Activated CD8-positive, alpha-beta memory T cell treated with anti-CD3 and anti-CD28 coated beads for 36 hours (primary cell): ENCODE data around the gene VAV2. TPM values are rescaled to one million over a fixed set of nuclear protein-coding genes. Genes with fewer than 3 reads are reported as not detected.

Source experiments
- CTCF ChIA-PET: fragments of 350-600 bp; sonication (Branson Sonifier 250); formaldehyde crosslinking; loops from one replicate; lab custom pipeline; 2021; ENCODE audit warnings: antibody characterized with exemption; lab: Charles Lee
- POLR2A ChIA-PET: fragments of 350-600 bp; sonication (Branson Sonifier 250); formaldehyde crosslinking; loops from one replicate; lab custom pipeline; 2021; ENCODE audit warnings: antibody characterized with exemption; lab: Charles Lee
- total RNA-seq, 2 experiments: library from RNA; stranded (reverse); gene quantifications; one replicate each; pipeline ENCODE4 v1.2.3, GENCODE V29; 2021

The VAV2 gene
- total RNA-seq, 2 experiments from 2014 or later: 6.2 to 6.7 TPM

DNA sequence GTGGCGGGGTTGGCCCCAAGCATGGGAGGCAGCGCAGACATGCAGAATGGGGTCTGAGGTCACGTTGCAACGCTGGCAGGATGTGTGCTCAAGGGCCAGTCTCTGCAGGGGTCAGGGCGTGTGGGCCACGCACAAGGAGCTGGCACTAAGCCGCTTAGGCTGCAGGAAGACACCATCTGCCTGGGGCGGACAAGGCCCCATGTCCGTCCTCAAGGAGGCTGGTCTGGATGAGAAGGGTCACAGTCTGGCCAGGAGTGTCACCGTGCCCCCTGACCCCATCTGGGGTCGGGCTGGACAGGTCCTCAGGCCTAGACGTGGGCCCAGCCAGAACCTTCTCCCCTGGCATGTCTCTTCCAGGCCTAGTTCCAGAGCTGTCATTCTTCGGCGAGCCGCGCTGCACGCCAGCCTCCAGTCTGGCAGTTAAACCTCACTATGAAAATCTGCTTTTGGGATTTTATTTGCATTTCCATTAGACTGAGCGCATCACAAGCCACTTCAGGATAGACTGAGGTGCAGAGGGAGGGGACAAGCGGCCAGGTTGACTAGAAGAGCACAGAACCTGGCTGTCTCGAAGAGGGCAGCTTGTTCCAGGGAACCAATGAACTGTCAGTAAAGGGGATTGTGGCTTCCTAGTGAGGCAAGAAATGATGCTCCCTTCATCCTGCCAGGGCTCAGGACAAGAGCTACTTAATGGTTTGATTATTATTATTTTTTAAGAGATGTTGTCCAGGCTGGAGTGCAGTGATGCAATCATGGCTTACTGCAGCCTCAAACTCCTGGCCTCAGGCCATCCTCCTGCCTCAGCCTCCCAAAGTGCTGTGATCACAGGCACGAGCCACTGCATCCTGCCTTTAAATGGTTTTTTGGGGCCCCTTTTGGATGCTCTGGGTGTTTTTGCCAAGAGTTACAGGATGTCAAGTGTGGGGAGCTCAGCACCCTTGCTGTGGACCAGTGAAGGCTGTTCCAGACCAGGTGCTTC lies 37.4 kb upstream of the VAV2 start:
- ChIA-PET CTCF (interaction anchor here (0.7 kb wide), 1 partner anchor 78 kb away, joined by 3 read pairs; no protein-coding TSS in a partner anchor), POLR2A (no interaction called here)

DNA sequence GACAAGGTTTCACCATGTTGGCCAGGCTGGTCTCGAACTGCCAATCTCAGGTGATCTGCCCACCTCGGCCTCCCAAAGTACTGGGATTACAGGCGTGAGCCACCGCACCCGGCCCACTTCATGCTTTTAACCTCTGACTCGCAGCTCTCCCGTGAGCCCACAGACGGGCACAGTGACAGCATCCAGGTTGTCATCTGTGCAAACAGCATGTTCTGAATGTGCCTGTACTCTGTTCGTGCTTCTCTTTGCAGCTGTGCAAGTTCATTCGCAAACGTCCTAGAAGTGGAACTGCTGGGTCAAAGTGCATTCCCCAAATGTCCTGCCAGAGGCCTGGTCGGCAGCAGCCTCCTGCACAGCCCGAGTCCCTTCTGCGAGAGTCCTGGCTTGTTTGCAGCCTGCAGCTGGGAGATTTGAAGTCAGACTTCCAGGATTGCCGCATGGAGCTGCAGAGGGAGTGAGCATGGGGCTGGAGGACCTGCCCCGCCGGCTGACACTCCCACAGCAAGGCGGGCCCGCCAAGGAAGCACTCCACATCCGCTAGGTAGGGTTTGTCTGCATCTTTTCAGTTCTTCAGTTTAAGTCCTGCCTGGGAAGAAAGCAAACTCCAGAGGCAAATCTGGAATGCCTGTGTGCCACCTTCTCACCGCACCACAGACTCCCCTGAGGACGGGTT lies 36.6 kb upstream of the VAV2 start:
- ChIA-PET CTCF (no interaction called here), POLR2A (no interaction called here)

DNA sequence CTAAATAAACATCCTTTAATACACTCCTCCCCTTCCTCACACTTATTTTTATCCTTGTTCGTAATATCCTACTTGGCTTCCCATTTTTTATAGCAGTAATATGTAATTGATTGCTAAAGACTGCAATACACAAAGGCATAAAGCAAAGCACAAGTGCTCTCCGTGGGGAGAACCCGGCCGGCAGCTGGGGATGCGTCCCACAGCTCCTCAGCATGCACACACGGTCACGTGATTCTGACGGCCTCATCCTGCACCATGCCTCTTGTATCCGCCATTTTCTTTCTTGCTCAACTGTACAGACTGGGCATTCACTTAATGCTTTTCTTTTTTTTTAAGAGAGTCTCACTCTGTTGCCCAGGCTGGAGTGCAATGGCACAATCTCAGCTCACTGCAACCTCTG lies 36.0 kb upstream of the VAV2 start:
- ChIA-PET POLR2A (no interaction called here), CTCF (interaction anchor here (1.6 kb wide), 1 partner anchor 34 kb away, joined by 8 read pairs; no protein-coding TSS in a partner anchor)

DNA sequence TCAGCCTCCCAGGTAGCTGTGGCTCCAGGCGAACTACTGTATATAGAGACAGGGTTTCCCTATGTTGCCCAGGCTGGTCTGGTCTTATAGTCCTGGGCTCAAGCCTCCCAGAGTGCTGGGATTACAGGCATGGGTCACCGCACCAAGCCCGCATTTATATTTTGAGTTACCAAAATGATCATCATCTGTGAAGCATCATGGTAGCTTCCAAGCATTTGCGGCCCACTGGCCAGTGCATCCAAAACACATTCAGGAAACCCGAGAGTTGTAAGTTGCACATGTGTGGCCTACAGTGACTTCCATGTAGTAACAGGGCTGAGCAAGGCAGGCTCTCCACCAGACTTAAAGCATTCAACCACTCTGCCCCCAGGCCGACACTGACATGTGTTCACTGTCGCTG lies 35.4 kb upstream of the VAV2 start:
- POLR2A ChIA-PET: no interaction called here
- CTCF ChIA-PET: interaction anchor here (1.6 kb wide), 1 partner anchor 33 kb away, joined by 8 read pairs; no protein-coding TSS in a partner anchor

DNA sequence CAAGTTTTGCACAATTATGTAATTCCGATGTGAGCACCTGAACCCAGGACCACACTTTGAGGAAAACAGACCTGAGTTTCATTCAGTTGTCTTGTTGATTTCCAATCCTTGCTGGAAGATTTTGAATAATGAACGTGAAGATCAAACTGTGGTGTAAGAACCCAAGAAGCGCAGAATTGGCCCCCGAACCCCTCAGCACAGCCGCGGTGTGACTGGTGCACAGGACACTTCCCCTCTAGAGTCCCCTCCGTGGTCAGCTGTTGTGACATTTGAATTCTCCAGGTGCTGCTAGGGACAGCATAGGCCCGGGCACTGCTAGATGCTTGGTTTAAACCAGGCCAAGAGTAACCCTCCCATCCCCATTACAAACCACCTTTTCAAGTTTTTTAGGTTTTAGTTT lies 34.9 kb upstream of the VAV2 start:
- ChIA-PET CTCF (interaction anchor here (1.6 kb wide), 1 partner anchor 33 kb away, joined by 8 read pairs; no protein-coding TSS in a partner anchor), POLR2A (no interaction called here)

DNA sequence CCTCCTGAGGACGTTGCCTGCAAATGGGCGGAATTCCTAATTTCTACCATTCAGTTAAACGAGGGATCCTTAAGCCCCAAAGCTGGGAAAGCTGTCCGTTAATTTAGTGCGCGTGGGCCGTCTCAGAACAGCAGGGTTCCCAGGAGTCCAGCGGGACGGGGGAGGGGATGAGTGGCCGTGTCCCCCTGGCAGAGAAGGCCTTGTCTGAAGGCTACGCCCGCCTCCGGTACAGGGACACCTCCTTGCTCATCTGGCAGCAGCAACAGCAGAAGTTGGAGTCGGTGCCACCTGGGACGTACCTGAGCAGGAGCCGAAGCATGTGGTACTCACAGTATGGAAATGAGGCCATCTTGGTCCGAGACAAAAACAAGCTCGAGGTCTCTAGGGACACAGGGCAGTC lies 34.5 kb upstream of the VAV2 start:
- CTCF ChIA-PET: interaction anchor here (1.3 to 1.6 kb wide), 2 partner anchors 33 to 35 kb away, joined by 4 to 8 read pairs; no protein-coding TSS in a partner anchor
- POLR2A ChIA-PET: interaction anchor here (1.9 kb wide), 1 partner anchor 109 kb away, joined by 5 read pairs; the partner anchor contains the start of gene WDR5

DNA sequence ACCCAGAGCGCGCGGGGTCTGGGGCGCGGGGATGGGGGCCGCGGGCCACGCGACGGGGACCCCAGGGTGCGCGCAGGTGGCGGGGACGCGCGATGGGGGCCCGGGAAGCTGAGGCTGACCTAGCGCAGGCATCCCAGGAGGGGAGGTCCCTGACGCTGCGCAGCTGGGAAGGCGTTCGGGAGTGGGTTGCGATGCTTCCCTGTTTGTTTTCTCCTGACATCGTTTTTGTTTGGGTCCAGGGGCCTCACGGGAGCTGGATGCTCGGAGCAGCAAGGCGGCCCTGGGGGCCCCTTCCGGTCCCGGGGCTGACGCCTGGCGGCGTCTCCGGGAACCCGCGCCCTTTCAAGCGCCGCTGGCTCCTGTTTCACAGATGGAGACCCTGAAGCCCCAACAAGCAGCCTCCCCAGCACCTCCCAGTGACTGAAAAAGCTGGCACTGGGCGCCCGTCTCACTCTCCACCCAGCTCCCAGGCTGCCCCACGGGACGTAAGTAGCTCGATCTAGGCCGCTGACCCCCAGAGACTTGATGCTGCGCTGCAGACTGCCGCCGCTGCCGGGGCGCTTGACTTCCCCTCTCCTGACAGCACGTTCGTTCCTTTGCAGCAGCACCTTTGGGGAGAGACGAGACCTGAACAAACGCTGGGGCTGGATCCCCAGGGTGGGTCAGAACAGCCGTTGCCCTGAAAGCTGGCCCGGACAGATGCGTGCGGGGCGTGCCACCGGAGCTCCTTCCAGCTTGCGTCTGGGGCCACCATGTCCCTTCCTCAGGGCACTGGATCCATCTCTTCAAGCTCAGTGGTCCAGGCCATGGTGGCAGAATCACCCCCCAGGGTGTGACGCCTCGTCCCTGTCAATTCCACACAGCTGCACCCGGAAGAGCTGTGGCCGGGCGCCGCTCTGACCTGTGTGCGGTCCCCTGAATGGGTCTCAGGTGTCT lies 33.8 kb upstream of the VAV2 start:
- POLR2A ChIA-PET: interaction anchor here (1.0 to 1.9 kb wide), 2 partner anchors 40 to 110 kb away, joined by 5 to 7 read pairs; partner anchors contain the start of gene WDR5

DNA sequence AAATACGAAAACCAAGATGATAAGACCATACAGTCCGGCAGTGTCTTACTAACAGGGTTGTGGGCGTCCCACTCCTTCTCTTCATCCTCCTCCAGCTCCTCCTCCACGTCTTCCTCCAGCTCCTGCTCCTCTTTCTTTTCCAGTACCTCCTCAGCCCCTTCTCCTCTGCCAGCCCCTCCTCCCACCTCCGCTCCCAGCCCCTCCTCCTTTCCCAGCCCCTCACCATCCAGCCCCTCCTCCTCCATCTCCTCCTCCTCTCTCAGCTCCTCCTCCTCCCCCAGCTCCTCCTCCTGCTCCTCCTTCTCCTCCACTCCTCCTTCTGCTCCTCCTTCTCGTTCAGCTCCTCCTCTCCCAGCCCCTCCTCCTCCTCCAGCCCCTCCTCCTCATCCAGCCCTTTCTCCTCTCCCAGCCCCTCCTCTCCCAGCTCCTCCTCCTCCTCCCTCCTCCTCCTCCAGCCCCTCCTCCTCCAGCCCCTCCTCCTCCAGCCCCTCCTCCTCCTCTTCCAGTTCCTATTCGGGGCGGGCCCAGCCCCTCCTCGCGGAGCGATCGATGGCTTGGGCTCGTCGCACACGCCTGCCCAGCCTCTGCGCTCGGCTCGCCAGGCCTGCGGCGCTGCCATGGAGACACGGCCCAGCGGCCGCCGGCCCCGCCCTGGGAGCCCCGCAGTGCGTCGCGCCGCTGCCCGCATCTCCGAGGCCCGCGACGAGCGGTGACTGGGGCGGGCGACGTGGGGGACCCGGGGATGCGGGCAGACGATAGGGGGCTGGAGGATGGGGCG lies 32.9 kb upstream of the VAV2 start, which contains the start of gene BRD3OS:
Gene BRD3OS, plus strand, starts transcription at position 654 of the 778 bp plus-strand sequence. CDS start 1,267 bp downstream, outside the sequence.
- POLR2A ChIA-PET: interaction anchor here (0.6 to 1.9 kb wide), 3 partner anchors 31 to 111 kb away, joined by 5 to 7 read pairs (median 7); partner anchors contain the start of gene WDR5
- CTCF ChIA-PET: interaction anchor here (0.9 to 1.6 kb wide), 3 partner anchors 31 to 40 kb away, joined by 3 to 6 read pairs (median 4); no protein-coding TSS in a partner anchor

More for the DNA sequence above, 33.8 kb upstream of the VAV2 start:
- CTCF ChIA-PET: interaction anchor here (0.9 to 1.3 kb wide), 2 partner anchors 35 to 39 kb away, joined by 3 to 4 read pairs; no protein-coding TSS in a partner anchor

DNA sequence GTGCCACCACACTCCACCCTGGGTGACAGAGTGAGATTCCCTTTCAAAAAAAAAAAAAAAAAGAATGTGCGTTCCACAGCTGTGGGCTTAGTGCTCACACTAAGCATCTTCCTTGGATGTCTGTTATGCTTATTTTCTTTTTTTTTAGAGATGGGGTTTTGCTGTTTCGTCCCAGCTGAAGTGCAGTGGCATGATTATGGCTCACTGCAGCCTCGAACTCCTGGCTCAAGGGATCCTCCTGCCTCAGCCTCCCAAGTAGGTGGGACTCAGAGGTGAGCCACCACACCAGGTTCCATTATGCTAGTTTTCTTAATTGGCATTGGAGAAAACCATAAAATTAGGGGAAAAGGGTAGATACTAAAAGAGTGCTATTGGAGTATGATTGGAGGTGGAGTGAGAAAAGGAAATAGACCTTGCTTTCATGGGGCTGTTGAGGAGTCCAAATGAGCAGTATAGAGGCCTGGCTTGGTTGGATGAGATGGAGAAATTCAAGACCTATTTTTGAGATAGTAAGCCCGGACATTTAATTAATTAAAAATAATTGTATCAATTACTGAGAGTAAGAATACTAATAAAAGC lies 32.2 kb upstream of the VAV2 start:
- CTCF ChIA-PET: interaction anchor here (1.6 kb wide), 1 partner anchor 30 kb away, joined by 6 read pairs; no protein-coding TSS in a partner anchor
- POLR2A ChIA-PET: interaction anchor here (1.9 kb wide), 1 partner anchor 112 kb away, joined by 5 read pairs; the partner anchor contains the start of gene WDR5

DNA sequence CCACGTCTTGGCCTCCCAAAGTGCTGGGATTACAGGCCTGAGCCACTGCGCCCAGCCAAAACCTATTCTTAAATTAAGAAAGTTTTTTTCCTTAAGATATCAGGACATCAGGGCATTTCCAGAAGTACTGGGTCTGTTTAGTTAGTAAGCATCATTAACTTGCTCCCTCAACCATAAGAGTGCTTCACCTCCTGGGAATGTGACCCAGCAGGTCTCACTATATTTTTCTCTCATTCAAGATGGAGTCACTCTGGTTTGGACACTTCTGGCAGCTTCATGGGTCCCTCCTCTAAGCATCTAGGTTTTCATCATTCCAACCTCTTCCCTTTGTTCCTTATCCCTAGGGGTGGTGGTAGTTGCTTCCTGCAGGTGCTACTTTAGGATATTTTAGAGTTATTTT lies 22.8 kb upstream of the VAV2 start:
- POLR2A ChIA-PET: no interaction called here
- CTCF ChIA-PET: no interaction called here

DNA sequence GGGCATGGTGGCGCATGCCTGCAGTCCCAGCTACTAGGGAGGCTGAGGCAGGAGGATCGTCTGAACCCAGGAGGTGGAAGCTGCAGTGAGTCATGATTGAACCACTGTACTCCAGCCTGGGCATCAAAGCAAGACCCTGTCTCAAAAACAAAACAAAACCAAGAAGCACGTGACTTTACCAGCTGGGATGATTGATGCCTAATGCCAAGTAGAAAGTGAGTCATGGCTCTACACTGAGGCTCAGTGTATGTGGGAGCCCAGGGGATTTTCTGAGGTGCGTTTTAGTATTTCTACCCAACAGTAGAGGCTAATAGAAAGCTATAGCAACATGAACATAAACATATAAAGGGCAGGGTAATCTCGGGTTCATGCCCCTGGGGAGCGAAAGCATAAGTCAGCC lies 19.3 kb upstream of the VAV2 start:
- POLR2A ChIA-PET: no interaction called here
- CTCF ChIA-PET: no interaction called here

DNA sequence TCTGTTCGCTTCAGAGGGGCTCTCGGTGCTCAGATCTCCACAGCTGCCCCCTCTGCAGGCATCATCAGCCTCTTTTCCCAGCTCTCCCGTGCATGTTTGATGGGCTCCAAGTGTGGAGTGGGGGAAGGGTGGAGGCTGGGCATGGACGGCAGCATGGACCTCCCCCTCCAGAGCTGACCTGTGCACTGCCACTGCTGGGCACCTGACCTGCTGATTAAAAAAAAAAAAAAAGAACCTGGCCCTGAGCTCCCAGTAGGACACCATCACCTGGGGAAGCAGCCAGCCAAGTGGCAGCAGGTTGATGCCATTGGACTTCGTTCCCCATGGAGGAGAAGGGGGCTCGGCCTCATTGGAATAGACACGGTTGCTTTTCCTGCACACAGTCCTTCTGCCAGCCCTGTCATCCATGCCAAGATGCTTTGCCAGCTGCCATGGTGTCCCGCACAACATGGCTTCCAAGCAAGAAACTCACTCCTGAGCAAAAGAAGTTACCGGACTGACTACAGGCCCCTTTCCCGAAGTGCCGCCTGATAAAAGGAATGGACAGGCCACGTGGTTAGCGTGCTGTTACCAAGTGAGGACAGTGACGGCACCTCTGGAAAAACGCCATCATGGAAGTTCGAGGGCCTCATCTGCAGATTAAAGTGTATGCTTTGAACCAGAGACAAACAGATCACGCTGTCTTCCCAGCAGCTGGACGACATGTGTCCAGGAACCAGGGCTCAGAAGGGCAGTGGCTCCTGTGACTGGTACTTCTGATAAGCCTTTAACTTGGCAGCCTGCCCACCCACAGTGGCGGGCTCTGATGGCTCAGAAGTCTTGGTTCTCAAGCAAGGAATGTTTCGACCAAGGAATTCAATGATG lies 18.4 kb upstream of the VAV2 start:
- CTCF ChIA-PET: no interaction called here
- POLR2A ChIA-PET: interaction anchor here (0.6 kb wide), 1 partner anchor 476 kb away, joined by 5 read pairs; the partner anchor contains the start of gene ADAMTSL2

DNA sequence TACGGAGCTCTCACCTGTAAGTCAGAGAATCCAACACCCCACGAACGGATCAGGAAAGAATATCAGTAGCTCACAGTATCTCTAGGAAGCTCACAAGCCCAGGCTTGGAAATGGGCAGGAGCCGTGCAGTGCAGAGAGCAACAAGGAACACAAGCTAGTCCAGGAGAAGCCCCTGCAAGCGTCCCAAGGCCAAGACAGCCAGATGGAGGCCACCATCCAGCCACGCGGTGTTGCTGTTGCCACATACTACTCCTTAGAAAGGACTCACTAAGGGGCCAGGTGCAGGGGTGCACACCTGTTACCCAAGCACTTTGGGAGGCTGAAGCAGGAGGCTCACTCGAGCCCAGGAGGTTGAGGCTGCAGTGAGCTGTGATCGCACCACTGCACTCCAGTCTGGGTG lies 15.4 kb upstream of the VAV2 start:
- POLR2A ChIA-PET: no interaction called here
- CTCF ChIA-PET: interaction anchor here (2.6 kb wide), 1 partner anchor 13 kb away, joined by 7 read pairs; no protein-coding TSS in a partner anchor

DNA sequence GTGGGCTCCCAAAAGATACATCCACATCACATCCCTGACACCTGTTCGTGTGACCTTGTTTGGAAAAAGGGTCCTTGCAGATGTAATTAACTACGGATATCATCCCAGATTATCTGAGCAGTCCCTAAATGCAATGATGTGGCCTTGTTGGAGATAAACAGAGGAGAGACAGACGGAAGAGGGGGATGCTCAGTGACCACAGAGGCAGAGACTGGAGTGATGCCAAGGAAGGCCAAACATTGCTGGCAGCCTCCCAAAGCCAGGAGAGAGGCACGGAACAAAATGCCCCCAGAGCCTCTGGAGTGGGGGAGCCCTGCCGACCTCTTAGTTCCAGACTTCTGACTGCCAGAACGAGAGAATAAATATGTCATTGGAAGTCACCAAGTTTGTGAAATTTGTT lies 15.0 kb upstream of the VAV2 start:
- POLR2A ChIA-PET: no interaction called here

DNA sequence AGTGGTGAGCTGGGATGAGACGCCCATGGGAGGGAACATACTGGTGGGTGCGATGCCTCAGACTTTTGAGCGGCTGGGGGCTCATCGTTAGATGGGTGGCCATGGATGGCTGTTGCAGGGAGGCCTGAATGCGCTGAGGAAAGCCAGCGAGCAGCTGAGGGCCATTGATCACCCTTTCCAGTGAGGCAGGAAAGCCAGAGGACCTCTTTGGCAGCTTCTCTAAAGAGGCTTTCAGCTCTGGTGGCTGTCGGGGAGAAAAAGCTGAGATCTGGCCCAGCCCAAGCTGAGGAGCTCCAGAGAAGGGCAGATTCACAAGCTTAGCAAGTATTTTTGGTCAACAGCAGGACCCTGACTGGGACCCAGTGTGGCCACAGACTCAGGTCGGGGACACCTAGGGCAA lies 13.3 kb upstream of the VAV2 start:
- ChIA-PET POLR2A (no interaction called here), CTCF (interaction anchor here (1.2 to 1.9 kb wide), 2 partner anchors 11 to 209 kb away, joined by 3 to 9 read pairs; no protein-coding TSS in a partner anchor)

More for the DNA sequence above, 15.0 kb upstream of the VAV2 start:
- CTCF ChIA-PET: interaction anchor here (2.6 kb wide), 1 partner anchor 12 kb away, joined by 7 read pairs; no protein-coding TSS in a partner anchor

DNA sequence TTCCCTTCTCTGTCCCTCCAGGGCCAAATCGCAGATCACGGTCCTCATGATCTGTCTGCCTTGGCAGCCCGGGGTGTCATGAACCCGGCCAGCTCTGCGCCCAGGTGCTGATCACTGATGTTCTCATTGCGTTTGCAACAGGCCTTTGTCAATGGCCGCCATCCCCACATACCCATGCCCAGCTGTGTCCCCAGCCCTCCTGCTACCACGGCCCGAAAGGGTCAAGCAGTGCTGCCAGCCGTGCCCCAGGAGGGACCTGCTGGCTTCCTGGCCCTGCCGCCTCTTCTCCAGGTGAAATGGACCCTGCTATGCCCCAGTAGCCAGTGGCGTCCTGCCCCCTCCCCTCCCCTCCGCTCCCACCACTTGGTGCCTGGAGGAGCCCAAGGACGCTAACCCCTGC lies 12.8 kb upstream of the VAV2 start:
- POLR2A ChIA-PET: no interaction called here
- CTCF ChIA-PET: interaction anchor here (0.5 to 1.9 kb wide), 3 partner anchors 10 to 948 kb away, joined by 3 to 9 read pairs (median 3); no protein-coding TSS in a partner anchor
